HCT116 (cell line): ENCODE results near the gene PREP. TPM values are rescaled to one million over a fixed set of nuclear protein-coding genes. Genes with fewer than 3 reads are reported as not detected.

Experiments used
- ATAC-seq: fragments of 200-7000 bp; cut with Tn5 transposase; 2 replicates; pipeline ENCODE4 v1.9.1; 2020; ENCODE audit warnings: mild to moderate bottlenecking, moderate library complexity
- BruUV-seq: library from RNA; stranded (reverse); fragments of 400-500 nt; replicated peaks from 2 replicates; lab custom pipeline; 2021; lab: Mats Ljungman, UMichigan
- CTCF ChIA-PET: fragments of 300-600 bp; sonication (Branson Sonifier 250); formaldehyde crosslinking; loops from one replicate; lab custom pipeline; 2021; ENCODE audit warnings: antibody characterized with exemption; lab: Charles Lee
- POLR2A ChIA-PET: fragments of 300-600, 350-600 bp; sonication (Branson Sonifier 250); formaldehyde crosslinking; loops from one replicate; lab custom pipeline; 2021; ENCODE audit warnings: antibody characterized with exemption; lab: Charles Lee
- RAD21 ChIA-PET, 2 experiments: fragments of 300-600 bp; sonication (Branson Sonifier 250); formaldehyde crosslinking; loops; one replicate each; lab custom pipeline; 2023; ENCODE audit warnings: low total read pairs in 2 of 2; ENCODE audit not compliant: uncharacterized antibody in 2 of 2, unreplicated experiment in 2 of 2, low non-redundant PET in 1 of 2; lab: Charles Lee
- DNase-seq: peaks from one replicate; pipeline ENCODE4 v3.0.0-alpha.2; 2010; ENCODE audit warnings: low read depth, low spot score
- H2AFZ ChIP-seq: fragments of 200-600 bp; shearing (Covaris generic), sonication (generic); 2 replicates; pipeline ENCODE4 v1.6.1; 2017; ENCODE audit warnings: low read depth, mixed run types, mixed read lengths, antibody characterized with exemption, low read length; ENCODE audit not compliant: poor library complexity, severe bottlenecking
- H3K27ac ChIP-seq: 2 replicates; pipeline ENCODE4 v1.5.1; 2012; ENCODE audit warnings: low read depth, low read length
- H3K27me3 ChIP-seq: fragments of 200-600 bp; sonication (generic); 2 replicates; pipeline ENCODE4 v1.6.1; 2016; ENCODE audit warnings: mixed run types, low read length, mixed read lengths; ENCODE audit not compliant: insufficient read depth
- H3K36me3 ChIP-seq, 2 experiments: fragments of 200-500 bp in 1 of 2; fragments of 200-600 bp in 1 of 2; sonication (Bioruptor generic) in 1 of 2; sonication (generic) in 1 of 2; 2 replicates each; pipeline versions ENCODE4 v1.5.1 to v1.6.1; 2014 to 2016; ENCODE audit warnings: low read length in 2 of 2, inconsistent platforms in 1 of 2, mixed read lengths in 1 of 2, mixed run types in 1 of 2; ENCODE audit not compliant: insufficient read depth in 2 of 2, control insufficient read depth in 1 of 2
- H3K4me1 ChIP-seq, 2 experiments: fragments of 200-600 bp in 1 of 2; sonication (generic) in 1 of 2; 2 replicates each; pipeline versions ENCODE4 v1.5.1 to v1.6.1; 2012 to 2017; ENCODE audit warnings: low read length in 2 of 2, inconsistent platforms in 1 of 2, mild to moderate bottlenecking in 1 of 2, mixed read lengths in 1 of 2, mixed run types in 1 of 2, moderate library complexity in 1 of 2; ENCODE audit not compliant: insufficient read depth in 2 of 2, control insufficient read depth in 1 of 2
- H3K4me2 ChIP-seq: fragments of 200-600 bp; sonication (generic); 2 replicates; pipeline ENCODE4 v1.6.1; 2017; ENCODE audit warnings: mixed run types, low read length, mixed read lengths
- H3K4me3 ChIP-seq, 2 experiments: fragments of 200-600 bp in 1 of 2; sonication (generic) in 1 of 2; replicated peaks in 1 of 2; 2 replicates each; pipeline ENCODE4 v1.5.1; 2011 to 2016; ENCODE audit warnings: low read length in 2 of 2, control low read depth in 1 of 2, low read depth in 1 of 2, mild to moderate bottlenecking in 1 of 2, mixed read lengths in 1 of 2, mixed run types in 1 of 2
- H3K79me2 ChIP-seq: fragments of 200-600 bp; sonication (generic); 2 replicates; pipeline ENCODE4 v1.6.1; 2017; ENCODE audit warnings: mild to moderate bottlenecking, mixed run types, low read length, moderate library complexity, mixed read lengths; ENCODE audit not compliant: insufficient read depth
- H3K9ac ChIP-seq: fragments of 200-600 bp; sonication (generic); 2 replicates; pipeline ENCODE4 v1.6.1; 2016; ENCODE audit warnings: low read length, mixed read lengths
- H3K9me2 ChIP-seq: fragments of 200-600 bp; sonication (generic), shearing (Covaris generic); 2 replicates; pipeline ENCODE4 v1.6.1; 2017; ENCODE audit warnings: mixed run types, mild to moderate bottlenecking, moderate library complexity; ENCODE audit not compliant: insufficient read depth
- H3K9me3 ChIP-seq, 2 experiments: fragments of 200-500 bp in 1 of 2; fragments of 200-600 bp in 1 of 2; sonication (Bioruptor generic) in 1 of 2; sonication (generic) in 1 of 2; 2 replicates each; pipeline ENCODE4 v1.6.1; 2014 to 2017; ENCODE audit warnings: low read length in 2 of 2, mixed read lengths in 2 of 2, inconsistent platforms in 1 of 2, low read depth in 1 of 2, mild to moderate bottlenecking in 1 of 2, mixed run types in 1 of 2, moderate library complexity in 1 of 2; ENCODE audit not compliant: control insufficient read depth in 1 of 2, insufficient read depth in 1 of 2
- H4K20me1 ChIP-seq: fragments of 200-600 bp; sonication (generic), shearing (Covaris generic); 2 replicates; pipeline ENCODE4 v1.6.1; 2017; ENCODE audit warnings: mixed run types, mild to moderate bottlenecking, moderate library complexity; ENCODE audit not compliant: insufficient read depth
- ATF3 ChIP-seq: IDR thresholded peaks from 2 replicates; pipeline ENCODE4 v1.6.1; 2012
- CBX3 ChIP-seq: IDR thresholded peaks from 2 replicates; pipeline ENCODE4 v1.6.1; 2012; ENCODE audit warnings: low read depth
- CEBPB ChIP-seq: IDR thresholded peaks from 2 replicates; pipeline ENCODE4 v1.6.1; 2012; ENCODE audit warnings: low read depth
- CTCF ChIP-seq, 3 experiments: fragments of 200-600 bp in 1 of 3; sonication (generic) in 1 of 3; IDR thresholded peaks in 2 of 3; conservative IDR thresholded peaks in 1 of 3; 2 replicates each; pipeline ENCODE4 v1.5.1; 2012 to 2017; ENCODE audit warnings: low read depth in 2 of 3, low read length in 2 of 3, antibody characterized with exemption in 1 of 3, borderline replicate concordance in 1 of 3, control low read depth in 1 of 3, mild to moderate bottlenecking in 1 of 3, mixed read lengths in 1 of 3, mixed run types in 1 of 3, moderate library complexity in 1 of 3; ENCODE audit not compliant: insufficient read depth in 1 of 3
- EGR1 ChIP-seq: IDR thresholded peaks from 2 replicates; pipeline ENCODE4 v1.6.1; 2012; ENCODE audit warnings: low read depth
- ELF1 ChIP-seq: IDR thresholded peaks from 2 replicates; pipeline ENCODE4 v1.6.1; 2012; ENCODE audit warnings: low read depth, borderline replicate concordance
- EZH2 ChIP-seq: fragments of 200-600 bp; sonication (generic); IDR thresholded peaks from 2 replicates; pipeline ENCODE4 v1.6.1; 2017; ENCODE audit warnings: antibody characterized with exemption, mixed run types
- JUND ChIP-seq: IDR thresholded peaks from 2 replicates; pipeline ENCODE4 v1.6.1; 2012
- MAX ChIP-seq: IDR thresholded peaks from 2 replicates; pipeline ENCODE4 v1.6.1; 2012
- POLR2A ChIP-seq: IDR thresholded peaks from 2 replicates; pipeline ENCODE4 v1.7.0; 2011; ENCODE audit warnings: borderline replicate concordance; ENCODE audit not compliant: insufficient read depth, insufficient read length; ENCODE audit errors: extremely low read depth
- POLR2AphosphoS5 ChIP-seq: IDR thresholded peaks from 2 replicates; pipeline ENCODE4 v1.6.1; 2011; ENCODE audit warnings: mild to moderate bottlenecking, low read depth, low read length, moderate library complexity
- RAD21 ChIP-seq: IDR thresholded peaks from 2 replicates; pipeline ENCODE4 v1.6.1; 2012; ENCODE audit warnings: low read depth, mild to moderate bottlenecking
- SIN3A ChIP-seq: IDR thresholded peaks from 2 replicates; pipeline ENCODE4 v1.6.1; 2012; ENCODE audit warnings: low read depth
- SP1 ChIP-seq: IDR thresholded peaks from 2 replicates; pipeline ENCODE4 v1.6.1; 2012; ENCODE audit warnings: low read depth
- TCF7L2 ChIP-seq: IDR thresholded peaks from 2 replicates; pipeline ENCODE4 v1.7.0; 2011; ENCODE audit warnings: borderline replicate concordance, inconsistent platforms; ENCODE audit not compliant: insufficient read depth, insufficient read length; ENCODE audit errors: extremely low read depth
- YY1 ChIP-seq: IDR thresholded peaks from 2 replicates; pipeline ENCODE4 v1.6.1; 2011; ENCODE audit warnings: low read length, low read depth, moderate library complexity, mild to moderate bottlenecking; ENCODE audit not compliant: insufficient replicate concordance; ENCODE audit errors: extremely low read depth
- ZBTB33 ChIP-seq: IDR thresholded peaks from 2 replicates; pipeline ENCODE4 v1.6.1; 2011; ENCODE audit warnings: mild to moderate bottlenecking, low read length, moderate library complexity; ENCODE audit not compliant: insufficient replicate concordance; ENCODE audit errors: extremely low read depth
- ZFX ChIP-seq: fragments of 450-650 bp; IDR thresholded peaks from 2 replicates; pipeline ENCODE4 v1.6.1; 2017
- ZNF274 ChIP-seq: fragments of 200-500 bp; sonication (Bioruptor generic); IDR thresholded peaks from 2 replicates; pipeline ENCODE4 v1.6.1; 2014; ENCODE audit warnings: mild to moderate bottlenecking, low read depth, low read length, inconsistent platforms
- intact Hi-C: fragments of 100-400 bp; cut with micrococcal nuclease; formaldehyde crosslinking; loops from 2 replicates; pipeline ENCODE4 v1.10.0; 2022
- total RNA-seq: library from RNA; stranded (reverse); gene quantifications from one replicate; pipeline ENCODE4 v1.2.1, GENCODE V29; 2021; ENCODE audit not compliant: unreplicated experiment

PREP gene
- total RNA-seq, 1 experiment from 2014 or later = 53.5 TPM

GRCh38 chr6:105437236-105437635 lies 34.4 kb upstream of the PREP start:
- ChIA-PET POLR2A (no interaction called here), CTCF (no interaction called here)

More at GRCh38 chr6:105437236-105437635, 34.4 kb upstream of the PREP start:
- H3K4me2 ChIP-seq = no peak overlapping the region
- H3K9ac ChIP-seq = no peak overlapping the region
- intact Hi-C loops = loop anchor here (10.0 kb wide), 1 partner anchor 1008 kb away; no protein-coding TSS in a partner anchor
- DNase-seq (no peak), ATAC-seq (no peak)
- BruUV-seq = no TSS peak
- H3K27me3 ChIP-seq = no peaks in the 10 kb centered on the region
- TF ChIP-seq RAD21 = no peak
- no peak for TF ChIP-seq SP1
- no peak for TF ChIP-seq ZFX
- no peak for TF ChIP-seq CTCF (IDR thresholded peaks at IDR 0.05 in 2 of 3, conservative IDR thresholded peaks at IDR 0.05 in 1 of 3; ENCODE audit: borderline replicate concordance in 1 of 3, insufficient read depth in 1 of 3, low read depth in 2 of 3, low read length in 2 of 3)
- no peak for TF ChIP-seq JUND
- no peak for TF ChIP-seq SIN3A
- TF ChIP-seq CBX3 = no peak
- TF ChIP-seq ELF1 = no peak
- no peak for TF ChIP-seq ZNF274
- no peak for TF ChIP-seq ZBTB33
- TF ChIP-seq TCF7L2 = no peak
- TF ChIP-seq YY1 = no peak
- TF ChIP-seq POLR2AphosphoS5 = no peak
- no peak for TF ChIP-seq POLR2A
- TF ChIP-seq ATF3 = no peak
- TF ChIP-seq EGR1 = no peak
- no peak for TF ChIP-seq EZH2
- no peak for TF ChIP-seq MAX
- no peak for TF ChIP-seq CEBPB
- H3K27ac ChIP-seq = no peak overlapping the region
- RAD21 ChIA-PET = no interaction called here
- H3K9me3 ChIP-seq = no peaks in the 10 kb centered on the region
- no peak overlapping the region for H3K4me3 ChIP-seq
- no peaks in the 10 kb centered on the region for H3K36me3 ChIP-seq
- no peaks in the 10 kb centered on the region for H3K79me2 ChIP-seq
- no peak overlapping the region for H2AFZ ChIP-seq
- no peaks in the 10 kb centered on the region for H4K20me1 ChIP-seq
- no peaks in the 10 kb centered on the region for H3K9me2 ChIP-seq
- H3K4me1 ChIP-seq = peaks cover 0 to 15% of the 10 kb centered on the region in 2 experiments; a peak in 3 of 4 replicates
